PFSK-1 (cell line): ENCODE measurements around the gene POR.

Experiments
- POLR2AphosphoS5 ChIP-seq: IDR thresholded peaks from 2 replicates; pipeline ENCODE4 v1.6.1; 2012; ENCODE audit warnings: low read depth, mild to moderate bottlenecking, control low read depth, low read length, moderate library complexity
- TF ChIP-seq, protein P1 (sequence below), 2 experiments: IDR thresholded peaks; 2 replicates each; pipeline versions ENCODE4 v1.6.1 to v1.8.0; 2011 to 2012; ENCODE audit warnings: low read depth in 2 of 2, low read length in 2 of 2, control low read depth in 1 of 2, inconsistent platforms in 1 of 2, mild to moderate bottlenecking in 1 of 2, moderate library complexity in 1 of 2; ENCODE audit not compliant: insufficient read depth in 1 of 2

GRCh38 chr7:75880242-75880641 lies 34.7 kb upstream of the POR start:
- TF ChIP-seq, protein P1, sequence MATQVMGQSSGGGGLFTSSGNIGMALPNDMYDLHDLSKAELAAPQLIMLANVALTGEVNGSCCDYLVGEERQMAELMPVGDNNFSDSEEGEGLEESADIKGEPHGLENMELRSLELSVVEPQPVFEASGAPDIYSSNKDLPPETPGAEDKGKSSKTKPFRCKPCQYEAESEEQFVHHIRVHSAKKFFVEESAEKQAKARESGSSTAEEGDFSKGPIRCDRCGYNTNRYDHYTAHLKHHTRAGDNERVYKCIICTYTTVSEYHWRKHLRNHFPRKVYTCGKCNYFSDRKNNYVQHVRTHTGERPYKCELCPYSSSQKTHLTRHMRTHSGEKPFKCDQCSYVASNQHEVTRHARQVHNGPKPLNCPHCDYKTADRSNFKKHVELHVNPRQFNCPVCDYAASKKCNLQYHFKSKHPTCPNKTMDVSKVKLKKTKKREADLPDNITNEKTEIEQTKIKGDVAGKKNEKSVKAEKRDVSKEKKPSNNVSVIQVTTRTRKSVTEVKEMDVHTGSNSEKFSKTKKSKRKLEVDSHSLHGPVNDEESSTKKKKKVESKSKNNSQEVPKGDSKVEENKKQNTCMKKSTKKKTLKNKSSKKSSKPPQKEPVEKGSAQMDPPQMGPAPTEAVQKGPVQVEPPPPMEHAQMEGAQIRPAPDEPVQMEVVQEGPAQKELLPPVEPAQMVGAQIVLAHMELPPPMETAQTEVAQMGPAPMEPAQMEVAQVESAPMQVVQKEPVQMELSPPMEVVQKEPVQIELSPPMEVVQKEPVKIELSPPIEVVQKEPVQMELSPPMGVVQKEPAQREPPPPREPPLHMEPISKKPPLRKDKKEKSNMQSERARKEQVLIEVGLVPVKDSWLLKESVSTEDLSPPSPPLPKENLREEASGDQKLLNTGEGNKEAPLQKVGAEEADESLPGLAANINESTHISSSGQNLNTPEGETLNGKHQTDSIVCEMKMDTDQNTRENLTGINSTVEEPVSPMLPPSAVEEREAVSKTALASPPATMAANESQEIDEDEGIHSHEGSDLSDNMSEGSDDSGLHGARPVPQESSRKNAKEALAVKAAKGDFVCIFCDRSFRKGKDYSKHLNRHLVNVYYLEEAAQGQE (IDR thresholded peaks at IDR 0.05; ENCODE audit: insufficient read depth in 1 of 2, low read depth in 2 of 2, low read length in 2 of 2), result no peak
- no peak for TF ChIP-seq POLR2AphosphoS5
